DOHH2 (cell line): ENCODE data around the gene CDHR2.

Experiments used
- H3F3A ChIP-seq: fragments of 200-600 bp; sonication (generic), shearing (Covaris generic); 2 replicates; pipeline ENCODE4 v1.6.0; 2016; ENCODE audit warnings: antibody characterized with exemption, mild to moderate bottlenecking; ENCODE audit not compliant: control insufficient read depth, insufficient read depth
- H3K27ac ChIP-seq: fragments of 200-600 bp; sonication (generic); 2 replicates; pipeline ENCODE4 v1.5.1; 2014; ENCODE audit warnings: low read depth, mild to moderate bottlenecking, low read length, moderate library complexity
- H3K27me3 ChIP-seq: fragments of 200-600 bp; sonication (generic); 2 replicates; pipeline ENCODE4 v1.6.1; 2014; ENCODE audit warnings: mild to moderate bottlenecking, low read length, mixed read lengths; ENCODE audit not compliant: control insufficient read depth
- H3K36me3 ChIP-seq: fragments of 200-600 bp; sonication (generic); 2 replicates; pipeline ENCODE4 v1.6.1; 2014; ENCODE audit warnings: mild to moderate bottlenecking, low read length, moderate library complexity, mixed read lengths; ENCODE audit not compliant: control insufficient read depth
- H3K4me1 ChIP-seq: fragments of 200-600 bp; sonication (generic); 2 replicates; pipeline ENCODE4 v1.6.1; 2014; ENCODE audit warnings: mild to moderate bottlenecking, low read length, mixed read lengths; ENCODE audit not compliant: control insufficient read depth
- H3K4me2 ChIP-seq: fragments of 200-600 bp; sonication (generic); 2 replicates; pipeline ENCODE4 v1.6.0; 2014; ENCODE audit warnings: mild to moderate bottlenecking, low read length, moderate library complexity
- H3K4me3 ChIP-seq: fragments of 200-600 bp; sonication (generic); 2 replicates; pipeline ENCODE4 v1.5.1; 2014; ENCODE audit warnings: mild to moderate bottlenecking, low read length, mixed read lengths
- H3K79me2 ChIP-seq: fragments of 200-600 bp; sonication (generic); 2 replicates; pipeline ENCODE4 v1.6.1; 2014; ENCODE audit warnings: mild to moderate bottlenecking, low read length, mixed read lengths; ENCODE audit not compliant: control insufficient read depth
- H3K9me2 ChIP-seq: fragments of 200-600 bp; sonication (generic); replicated peaks from 2 replicates; pipeline ENCODE4 v1.6.1; 2014; ENCODE audit warnings: mild to moderate bottlenecking, low read length, mixed read lengths; ENCODE audit not compliant: control insufficient read depth
- H3K9me3 ChIP-seq: fragments of 200-600 bp; sonication (generic); 2 replicates; pipeline ENCODE4 v1.6.1; 2014; ENCODE audit warnings: antibody characterized with exemption, low read length, mixed read lengths; ENCODE audit not compliant: control insufficient read depth, insufficient read depth
- H4K20me1 ChIP-seq: fragments of 200-600 bp; sonication (generic); 2 replicates; pipeline ENCODE4 v1.6.0; 2014; ENCODE audit warnings: low read depth, mild to moderate bottlenecking, antibody characterized with exemption, low read length, moderate library complexity; ENCODE audit not compliant: control insufficient read depth, insufficient read depth
- EZH2phosphoT487 ChIP-seq: fragments of 200-600 bp; sonication (generic); IDR thresholded peaks from 2 replicates; pipeline ENCODE4 v1.6.1; 2017; ENCODE audit warnings: borderline replicate concordance, mild to moderate bottlenecking, antibody characterized with exemption, low read length, moderate library complexity, mixed read lengths
- TF ChIP-seq, protein P1 (sequence below): fragments of 200-600 bp; sonication (generic); IDR thresholded peaks from one replicate; pipeline ENCODE4 v1.5.1; 2014; ENCODE audit warnings: antibody characterized with exemption, mild to moderate bottlenecking, low read depth, low read length; ENCODE audit not compliant: poor library complexity, severe bottlenecking

CDHR2 gene

GRCh38 chr5:176534640-176535039, 14.5 kb upstream of the CDHR2 start:
- Histone ChIP-seq H3K27me3 (no peaks in the 10 kb centered on the region), H3K36me3 (peaks cover 62% of the 10 kb centered on the region), H3K9me3 (no peaks in the 10 kb centered on the region), H3F3A (peaks cover 23% of the 10 kb centered on the region), H3K4me3 (peak overlapping the region; percentile 83), H3K9me2 (no peaks in the 10 kb centered on the region), H4K20me1 (peaks cover 11% of the 10 kb centered on the region), H3K79me2 (peaks cover 55% of the 10 kb centered on the region), H3K4me1 (peaks cover 70% of the 10 kb centered on the region), H3K27ac (peak overlapping the region; percentile 88), H3K4me2 (peak overlapping the region; percentile 87)
- TF ChIP-seq, protein P1, sequence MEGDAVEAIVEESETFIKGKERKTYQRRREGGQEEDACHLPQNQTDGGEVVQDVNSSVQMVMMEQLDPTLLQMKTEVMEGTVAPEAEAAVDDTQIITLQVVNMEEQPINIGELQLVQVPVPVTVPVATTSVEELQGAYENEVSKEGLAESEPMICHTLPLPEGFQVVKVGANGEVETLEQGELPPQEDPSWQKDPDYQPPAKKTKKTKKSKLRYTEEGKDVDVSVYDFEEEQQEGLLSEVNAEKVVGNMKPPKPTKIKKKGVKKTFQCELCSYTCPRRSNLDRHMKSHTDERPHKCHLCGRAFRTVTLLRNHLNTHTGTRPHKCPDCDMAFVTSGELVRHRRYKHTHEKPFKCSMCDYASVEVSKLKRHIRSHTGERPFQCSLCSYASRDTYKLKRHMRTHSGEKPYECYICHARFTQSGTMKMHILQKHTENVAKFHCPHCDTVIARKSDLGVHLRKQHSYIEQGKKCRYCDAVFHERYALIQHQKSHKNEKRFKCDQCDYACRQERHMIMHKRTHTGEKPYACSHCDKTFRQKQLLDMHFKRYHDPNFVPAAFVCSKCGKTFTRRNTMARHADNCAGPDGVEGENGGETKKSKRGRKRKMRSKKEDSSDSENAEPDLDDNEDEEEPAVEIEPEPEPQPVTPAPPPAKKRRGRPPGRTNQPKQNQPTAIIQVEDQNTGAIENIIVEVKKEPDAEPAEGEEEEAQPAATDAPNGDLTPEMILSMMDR: no peak
- TF ChIP-seq EZH2phosphoT487: no peak

DNA sequence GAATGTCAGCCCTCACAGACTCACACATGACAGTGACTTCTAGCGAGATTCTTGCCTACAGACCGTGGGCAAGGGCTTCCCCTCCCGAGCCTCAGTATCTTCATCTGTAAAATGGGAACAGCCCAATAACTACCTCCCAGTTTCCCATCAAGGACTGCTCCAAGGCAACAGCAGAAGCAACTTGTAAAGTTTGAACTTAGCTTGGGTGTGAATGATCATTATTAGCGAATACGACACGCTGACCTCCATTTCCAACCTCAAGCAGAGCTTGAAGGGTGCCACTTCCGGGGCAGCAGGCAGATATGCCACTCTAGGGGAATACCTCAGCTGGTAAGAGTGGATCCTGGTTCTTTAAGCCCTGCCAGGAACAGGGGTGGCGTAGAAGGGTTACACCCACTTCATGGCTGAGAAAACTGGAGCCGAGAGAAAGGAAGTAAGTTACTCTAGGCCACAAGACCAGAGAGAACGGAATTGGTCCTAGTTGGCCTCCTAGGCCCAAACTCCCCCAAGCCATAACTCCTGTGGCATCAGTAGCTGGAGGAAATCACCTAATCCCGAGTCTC, 14.0 kb upstream of the CDHR2 start:
- Histone ChIP-seq H3K27me3 (no peaks in the 10 kb centered on the region), H3K4me1 (peaks cover 66% of the 10 kb centered on the region), H3K9me2 (no peaks in the 10 kb centered on the region), H3K9me3 (no peaks in the 10 kb centered on the region), H3K79me2 (peaks cover 55% of the 10 kb centered on the region), H3F3A (peaks cover 21% of the 10 kb centered on the region), H3K27ac (peak overlapping the region; percentile 88), H3K36me3 (peaks cover 60% of the 10 kb centered on the region), H3K4me2 (peak overlapping the region; percentile 87), H3K4me3 (peak overlapping the region; percentile 83), H4K20me1 (peaks cover 10% of the 10 kb centered on the region; the same call in 1 of the 2 replicates)
- TF ChIP-seq EZH2phosphoT487: no peak
- TF ChIP-seq, protein P1: no peak

- no peaks in the 10 kb centered on the region for H3K9me2 ChIP-seq
- H4K20me1 ChIP-seq: peaks cover 10% of the 10 kb centered on the region; the same call in 1 of the 2 replicates
- H3K79me2 ChIP-seq: peaks cover 55% of the 10 kb centered on the region
- TF ChIP-seq, protein P1: no peak
- TF ChIP-seq EZH2phosphoT487: no peak
- H3K27me3 ChIP-seq: no peaks in the 10 kb centered on the region
- H3K4me1 ChIP-seq: peaks cover 62% of the 10 kb centered on the region
- peaks cover 55% of the 10 kb centered on the region for H3K36me3 ChIP-seq
- peak overlapping the region; percentile 87 for H3K4me2 ChIP-seq
- H3K4me3 ChIP-seq: peak overlapping the region; percentile 83
- H3F3A ChIP-seq: peaks cover 21% of the 10 kb centered on the region
- H3K9me3 ChIP-seq: no peaks in the 10 kb centered on the region
- peak overlapping the region; percentile 88 for H3K27ac ChIP-seq
Observed at GRCh38 chr5:176535664-176536131, 13.4 kb upstream of the CDHR2 start.
